Natural killer cell (primary cell): Measurements from ENCODE around the gene PKD1. TPM values are rescaled to one million over a fixed set of nuclear protein-coding genes. Genes with fewer than 3 reads are reported as not detected.

ENCODE experiments used
- ATAC-seq, 3 donors: fragments of 150-1000 bp in 2 of 3; fragments of 200-7000 bp in 1 of 3; cut with Tn5 transposase; 1 replicate in 1 of 3; 2 replicates in 2 of 3; pipeline ENCODE4 v1.10.0; 2021; ENCODE audit warnings: mild to moderate bottlenecking in 2 of 3, moderate library complexity in 2 of 3
- DNase-seq, 2 donors: peaks; one replicate each; pipeline versions ENCODE4 v3.0.0 to v3.0.0-alpha.2; 2013 to 2021; ENCODE audit warnings: mixed read lengths in 1 of 2
- H3K27ac ChIP-seq: one replicate; pipeline ENCODE4 v1.5.1; 2013; ENCODE audit warnings: mild to moderate bottlenecking, low read length
- H3K27me3 ChIP-seq: one replicate; pipeline ENCODE4 v1.6.1; 2013; ENCODE audit warnings: low read length; ENCODE audit not compliant: control insufficient read depth, insufficient read depth
- H3K36me3 ChIP-seq: one replicate; pipeline ENCODE4 v1.6.1; 2013; ENCODE audit warnings: low read length; ENCODE audit not compliant: control insufficient read depth, insufficient read depth
- H3K4me1 ChIP-seq: one replicate; pipeline ENCODE4 v1.6.1; 2013; ENCODE audit warnings: low read length; ENCODE audit not compliant: control insufficient read depth, insufficient read depth
- H3K4me3 ChIP-seq: one replicate; pipeline ENCODE4 v1.5.1; 2013; ENCODE audit warnings: low read length
- H3K9me3 ChIP-seq: one replicate; pipeline ENCODE4 v1.6.1; 2013; ENCODE audit warnings: low read length; ENCODE audit not compliant: control insufficient read depth, insufficient read depth
- H3K27ac Mint-ChIP-seq, 2 donors: one replicate each; pipeline ENCODE4 v1.8.0; 2022; ENCODE audit warnings: mild to moderate bottlenecking in 2 of 2, mixed read lengths in 2 of 2, moderate library complexity in 1 of 2
- H3K27me3 Mint-ChIP-seq, 2 donors: one replicate each; pipeline ENCODE4 v1.8.0; 2022; ENCODE audit warnings: low read depth in 2 of 2, mixed read lengths in 2 of 2
- H3K36me3 Mint-ChIP-seq: one replicate; pipeline ENCODE4 v1.8.0; 2022; ENCODE audit warnings: mixed read lengths
- H3K4me1 Mint-ChIP-seq, 2 donors: one replicate each; pipeline ENCODE4 v1.8.0; 2022; ENCODE audit warnings: mixed read lengths in 2 of 2
- H3K4me3 Mint-ChIP-seq: one replicate; pipeline ENCODE4 v1.8.0; 2022; ENCODE audit warnings: mild to moderate bottlenecking, moderate library complexity, mixed read lengths
- H3K9me3 Mint-ChIP-seq, 2 donors: one replicate each; pipeline ENCODE4 v1.8.0; 2022; ENCODE audit warnings: mixed read lengths in 2 of 2
- WGBS: methylation state at CpG from one replicate; pipeline ENCODE4 v1.1.7; 2013; ENCODE audit warnings: missing lambda C conversion rate; ENCODE audit not compliant: insufficient coverage; 5-methylcytosine and 5-hydroxymethylcytosine counted together
- intact Hi-C: fragments of 100-400 bp; cut with micrococcal nuclease; formaldehyde crosslinking; loops from one replicate; pipeline ENCODE4 v1.14.2; 2022
- total RNA-seq, 4 donors: library from RNA; stranded (reverse); fragments of 120-200 nt in 1 of 4; gene quantifications; one replicate each; pipeline versions ENCODE4 v1.2.3 to v1.2.4, GENCODE V29; 2013 to 2022
- TF ChIP-seq, protein P1 (sequence below): fragments of 200-600 bp; IDR thresholded peaks from one replicate; pipeline ENCODE4 v1.8.0; 2022; ENCODE audit warnings: antibody characterized with exemption

Gene PKD1
- total RNA-seq, 3 donors from 2014 or later (not counting 1 experiment from before 2014, with no cell fraction given), result 87.0 to 105 (median 99.1) TPM

DNA sequence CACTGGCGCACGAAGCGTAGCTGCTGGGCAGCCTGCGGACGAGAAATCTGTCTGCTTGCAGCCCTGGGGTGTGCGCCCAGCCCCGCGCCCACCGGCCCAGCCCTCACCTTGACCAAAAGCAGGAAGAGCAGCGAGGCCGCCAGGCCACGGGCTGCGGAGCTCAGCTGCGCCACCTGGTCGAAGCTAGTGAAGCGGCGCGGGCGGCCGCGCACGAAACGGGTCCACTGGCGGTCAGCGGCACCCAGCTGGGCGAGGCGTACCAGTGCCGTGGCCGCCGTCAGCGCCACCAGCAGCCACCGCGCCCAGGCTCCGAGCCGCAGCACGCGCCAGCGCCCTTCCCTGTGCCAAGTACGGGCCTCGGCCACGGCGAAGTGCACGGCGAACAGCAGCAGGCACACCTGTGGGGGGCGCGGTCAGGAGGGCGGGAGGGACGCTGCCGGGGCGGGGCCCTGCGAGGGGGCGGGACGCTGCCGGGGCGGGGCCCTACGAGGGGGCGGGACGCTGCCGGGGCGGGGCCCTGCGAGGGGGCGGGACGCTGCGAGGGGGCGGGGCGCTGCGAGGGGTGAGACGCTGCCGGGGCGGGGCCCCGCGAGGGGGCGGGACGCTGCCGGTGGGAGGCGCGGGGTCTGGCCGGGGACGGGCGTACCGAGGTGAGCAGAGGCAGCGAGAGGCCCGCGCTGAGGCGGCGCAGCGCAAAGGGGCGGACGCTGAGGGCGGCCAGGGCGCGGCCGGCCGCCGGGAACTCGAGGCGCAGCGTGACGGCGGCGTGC lies 44.7 kb downstream of the PKD1 start:
- H3K4me3 ChIP-seq, result no peak overlapping the region
- H3K27me3 ChIP-seq, result no peaks in the 10 kb centered on the region
- H3K36me3 ChIP-seq, result peaks cover 37% of the 10 kb centered on the region
- peak in 1 of 2 donors; percentile 33 for DNase-seq
- no peak overlapping the region for H3K27ac ChIP-seq
- Mint-ChIP-seq H3K9me3 (no peaks in the 10 kb centered on the region), H3K36me3 (no peaks in the 10 kb centered on the region), H3K27me3 (no peaks in the 10 kb centered on the region), H3K27ac (no peak overlapping the region), H3K4me3 (no peak overlapping the region), H3K4me1 (no peaks in the 10 kb centered on the region)
- intact Hi-C loops, result no loop called here
- 90% methylated on average over 101 of the region's 101 CpGs for WGBS
- no peaks in the 10 kb centered on the region for H3K4me1 ChIP-seq
- TF ChIP-seq, protein P1, sequence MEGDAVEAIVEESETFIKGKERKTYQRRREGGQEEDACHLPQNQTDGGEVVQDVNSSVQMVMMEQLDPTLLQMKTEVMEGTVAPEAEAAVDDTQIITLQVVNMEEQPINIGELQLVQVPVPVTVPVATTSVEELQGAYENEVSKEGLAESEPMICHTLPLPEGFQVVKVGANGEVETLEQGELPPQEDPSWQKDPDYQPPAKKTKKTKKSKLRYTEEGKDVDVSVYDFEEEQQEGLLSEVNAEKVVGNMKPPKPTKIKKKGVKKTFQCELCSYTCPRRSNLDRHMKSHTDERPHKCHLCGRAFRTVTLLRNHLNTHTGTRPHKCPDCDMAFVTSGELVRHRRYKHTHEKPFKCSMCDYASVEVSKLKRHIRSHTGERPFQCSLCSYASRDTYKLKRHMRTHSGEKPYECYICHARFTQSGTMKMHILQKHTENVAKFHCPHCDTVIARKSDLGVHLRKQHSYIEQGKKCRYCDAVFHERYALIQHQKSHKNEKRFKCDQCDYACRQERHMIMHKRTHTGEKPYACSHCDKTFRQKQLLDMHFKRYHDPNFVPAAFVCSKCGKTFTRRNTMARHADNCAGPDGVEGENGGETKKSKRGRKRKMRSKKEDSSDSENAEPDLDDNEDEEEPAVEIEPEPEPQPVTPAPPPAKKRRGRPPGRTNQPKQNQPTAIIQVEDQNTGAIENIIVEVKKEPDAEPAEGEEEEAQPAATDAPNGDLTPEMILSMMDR, result no peak
- no peaks in the 10 kb centered on the region for H3K9me3 ChIP-seq
- ATAC-seq, result peak in 1 of 3 donors; percentile 31

DNA sequence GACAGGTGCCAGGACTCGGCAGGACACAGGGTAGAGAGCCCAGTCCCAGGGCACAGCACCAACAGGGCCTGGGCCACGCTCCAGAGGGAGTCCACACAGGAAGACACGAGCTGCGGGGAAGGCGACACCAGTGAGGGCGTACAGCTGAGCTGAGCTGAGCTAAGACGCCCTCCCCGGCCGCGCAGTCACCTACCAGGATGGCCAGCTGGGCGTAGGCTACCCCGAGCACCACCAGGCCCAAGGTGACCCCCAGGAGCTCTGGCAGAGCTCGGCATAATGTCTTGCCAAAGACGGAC lies 45.3 kb downstream of the PKD1 start:
- intact Hi-C loops, result no loop called here
- H3K4me3 Mint-ChIP-seq, result no peak overlapping the region
- whole genome bisulfite sequencing, result 96% methylated on average over 14 of the region's 14 CpGs

DNA sequence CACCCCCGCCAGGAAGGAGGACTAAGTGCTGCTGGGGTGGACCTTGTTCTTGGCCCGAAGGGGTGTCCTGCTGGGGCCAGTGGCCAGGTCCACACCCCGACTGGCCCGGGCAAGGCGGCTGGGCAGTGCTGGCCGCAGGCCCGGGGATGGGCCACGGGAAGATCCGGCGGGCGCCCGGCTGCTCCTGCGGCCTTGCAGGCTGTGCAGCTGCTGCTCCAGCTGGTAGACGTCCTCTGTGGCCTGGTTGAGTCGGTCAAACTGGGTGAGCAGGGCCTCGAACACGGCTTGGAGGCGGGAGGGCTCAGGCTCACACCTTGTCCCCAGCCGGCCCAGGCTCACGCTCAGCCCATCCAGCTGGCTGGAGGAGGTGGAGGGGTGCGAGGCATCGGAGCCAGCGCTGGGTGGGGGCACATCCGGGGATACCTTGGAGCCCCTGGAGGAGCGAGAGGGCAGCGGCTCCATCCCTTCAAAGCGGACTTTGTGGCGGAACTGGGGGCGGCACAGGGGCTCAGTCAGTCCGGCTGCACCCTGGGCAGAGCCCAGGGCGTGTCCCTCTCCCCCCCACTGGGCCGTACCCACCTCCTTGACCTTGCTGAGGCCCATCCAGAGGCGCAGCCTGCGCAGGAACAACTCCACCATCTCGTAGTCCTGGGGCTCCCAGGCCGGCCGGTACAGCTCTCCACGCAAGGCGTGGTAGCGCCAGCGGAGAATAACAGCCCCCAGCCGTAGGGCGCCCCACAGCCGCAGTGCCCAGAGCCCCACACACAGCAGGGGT lies 45.8 kb downstream of the PKD1 start:
- no peak overlapping the region for H3K4me3 Mint-ChIP-seq
- TF ChIP-seq, protein P1, result no peak
- no peak overlapping the region for H3K27ac Mint-ChIP-seq
- no peaks in the 10 kb centered on the region for H3K27me3 Mint-ChIP-seq
- no peaks in the 10 kb centered on the region for H3K36me3 Mint-ChIP-seq
- Histone ChIP-seq H3K27me3 (no peaks in the 10 kb centered on the region), H3K9me3 (no peaks in the 10 kb centered on the region), H3K4me1 (no peaks in the 10 kb centered on the region), H3K27ac (no peak overlapping the region), H3K36me3 (peaks cover 45% of the 10 kb centered on the region), H3K4me3 (no peak overlapping the region)
- DNase-seq (no peak), ATAC-seq (no peak)
- H3K4me1 Mint-ChIP-seq, result no peaks in the 10 kb centered on the region
- WGBS, result 96% methylated on average over 44 of the region's 44 CpGs
- H3K9me3 Mint-ChIP-seq, result no peaks in the 10 kb centered on the region
- intact Hi-C loops, result no loop called here

More for the DNA sequence above, 45.3 kb downstream of the PKD1 start:
- H3K9me3 Mint-ChIP-seq, result no peaks in the 10 kb centered on the region
- no peak overlapping the region for H3K4me3 ChIP-seq
- ATAC-seq, result no peak
- H3K27me3 Mint-ChIP-seq, result no peaks in the 10 kb centered on the region
- no peak overlapping the region for H3K27ac ChIP-seq
- no peaks in the 10 kb centered on the region for H3K4me1 ChIP-seq
- no peaks in the 10 kb centered on the region for H3K36me3 Mint-ChIP-seq
- no peak for DNase-seq
- no peaks in the 10 kb centered on the region for H3K4me1 Mint-ChIP-seq
- no peak overlapping the region for H3K27ac Mint-ChIP-seq
- no peaks in the 10 kb centered on the region for H3K9me3 ChIP-seq
- peaks cover 40% of the 10 kb centered on the region for H3K36me3 ChIP-seq
- H3K27me3 ChIP-seq, result no peaks in the 10 kb centered on the region
- TF ChIP-seq, protein P1, result no peak
